HEK293T (cell line): Measurements from ENCODE around the gene AKAP7.

Experiments used
- BHLHE40 ChIP-seq: fragments of 450-650 bp; IDR thresholded peaks from 2 replicates; pipeline ENCODE4 v1.6.1; 2016; ENCODE audit warnings: mild to moderate bottlenecking, moderate library complexity, borderline replicate concordance
- CTBP1 ChIP-seq: fragments of 450-650 bp; IDR thresholded peaks from 2 replicates; pipeline ENCODE4 v1.6.1; 2016; ENCODE audit warnings: borderline replicate concordance
- ELF4 ChIP-seq: fragments of 450-650 bp; IDR thresholded peaks from 2 replicates; pipeline ENCODE4 v1.6.1; 2017; ENCODE audit warnings: antibody characterized with exemption
- FOXA1 ChIP-seq: fragments of 450-650 bp; IDR thresholded peaks from 2 replicates; pipeline ENCODE4 v1.6.1; 2016; ENCODE audit warnings: mild to moderate bottlenecking
- FOXM1 ChIP-seq: fragments of 450-650 bp; IDR thresholded peaks from 2 replicates; pipeline ENCODE4 v1.6.1; 2017; ENCODE audit warnings: mild to moderate bottlenecking, borderline replicate concordance
- HDGF ChIP-seq: fragments of 450-650 bp; IDR thresholded peaks from 2 replicates; pipeline ENCODE4 v1.6.1; 2017; ENCODE audit warnings: antibody characterized with exemption, borderline replicate concordance
- LEF1 ChIP-seq: fragments of 450-650 bp; IDR thresholded peaks from 2 replicates; pipeline ENCODE4 v1.6.1; 2017; ENCODE audit warnings: mild to moderate bottlenecking, borderline replicate concordance
- NFRKB ChIP-seq: fragments of 450-650 bp; IDR thresholded peaks from 2 replicates; pipeline ENCODE4 v1.6.1; 2016; ENCODE audit warnings: mild to moderate bottlenecking, moderate library complexity
- PKNOX1 ChIP-seq: fragments of 450-650 bp; IDR thresholded peaks from 2 replicates; pipeline ENCODE4 v1.6.1; 2016
- SP1 ChIP-seq: fragments of 450-650 bp; IDR thresholded peaks from 2 replicates; pipeline ENCODE4 v1.6.1; 2017
- SUZ12 ChIP-seq: fragments of 450-650 bp; IDR thresholded peaks from 2 replicates; pipeline ENCODE4 v1.6.1; 2016; ENCODE audit warnings: mild to moderate bottlenecking
- TARDBP ChIP-seq: fragments of 450-650 bp; IDR thresholded peaks from 2 replicates; pipeline ENCODE4 v1.6.1; 2016
- ZNF384 ChIP-seq: fragments of 450-650 bp; IDR thresholded peaks from 2 replicates; pipeline ENCODE4 v1.6.1; 2016

GRCh38 chr6:131227158-131227543, 91.9 kb downstream of the AKAP7 start:
- TF ChIP-seq FOXM1 (no peak), CTBP1 (no peak), SUZ12 (no peak), TARDBP (no peak), SP1 (no peak), ZNF384 (no peak), PKNOX1 (no peak), FOXA1 (no peak), BHLHE40 (no peak), HDGF (no peak), LEF1 (no peak), ELF4 (no peak), NFRKB (no peak)
